ENCODE measurements around the gene FLNB. TPM values are rescaled to one million over a fixed set of nuclear protein-coding genes. Genes with fewer than 3 reads are reported as not detected.

Gene FLNB
- total RNA-seq, 1 donor from 2014 or later: 83.3 TPM

DNA sequence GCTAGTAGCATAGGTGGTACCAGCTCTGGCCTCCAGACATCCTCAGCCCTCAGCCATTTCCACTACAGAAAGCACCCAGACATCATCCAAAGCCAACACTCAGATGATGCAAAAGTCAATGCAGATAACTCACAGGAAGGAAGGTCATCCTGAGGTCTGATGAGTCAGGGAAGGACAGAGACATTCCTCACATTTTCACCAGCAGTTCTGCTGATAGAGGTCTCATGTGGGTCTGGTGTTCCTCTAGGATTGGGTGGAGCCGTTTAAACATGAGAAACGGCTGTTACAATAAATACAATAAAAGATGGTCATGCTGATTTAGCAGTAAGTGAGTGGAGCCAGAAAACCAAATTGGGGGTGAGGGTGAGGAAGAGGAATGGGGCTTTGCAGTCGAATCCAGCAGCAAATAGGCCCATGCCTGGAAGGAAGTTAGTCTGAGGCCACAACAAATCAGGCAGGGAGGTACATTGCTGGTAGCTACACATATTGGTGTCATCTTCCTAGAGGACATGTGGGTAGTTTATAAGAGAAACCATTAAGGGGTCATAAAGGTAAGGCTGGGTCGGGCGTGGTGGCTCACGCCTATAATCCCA lies 33.3 kb upstream of the FLNB start:
- intact Hi-C loops (cut with DNase I): no loop called here
- DNase-seq: no peak
- TF ChIP-seq, protein P1, sequence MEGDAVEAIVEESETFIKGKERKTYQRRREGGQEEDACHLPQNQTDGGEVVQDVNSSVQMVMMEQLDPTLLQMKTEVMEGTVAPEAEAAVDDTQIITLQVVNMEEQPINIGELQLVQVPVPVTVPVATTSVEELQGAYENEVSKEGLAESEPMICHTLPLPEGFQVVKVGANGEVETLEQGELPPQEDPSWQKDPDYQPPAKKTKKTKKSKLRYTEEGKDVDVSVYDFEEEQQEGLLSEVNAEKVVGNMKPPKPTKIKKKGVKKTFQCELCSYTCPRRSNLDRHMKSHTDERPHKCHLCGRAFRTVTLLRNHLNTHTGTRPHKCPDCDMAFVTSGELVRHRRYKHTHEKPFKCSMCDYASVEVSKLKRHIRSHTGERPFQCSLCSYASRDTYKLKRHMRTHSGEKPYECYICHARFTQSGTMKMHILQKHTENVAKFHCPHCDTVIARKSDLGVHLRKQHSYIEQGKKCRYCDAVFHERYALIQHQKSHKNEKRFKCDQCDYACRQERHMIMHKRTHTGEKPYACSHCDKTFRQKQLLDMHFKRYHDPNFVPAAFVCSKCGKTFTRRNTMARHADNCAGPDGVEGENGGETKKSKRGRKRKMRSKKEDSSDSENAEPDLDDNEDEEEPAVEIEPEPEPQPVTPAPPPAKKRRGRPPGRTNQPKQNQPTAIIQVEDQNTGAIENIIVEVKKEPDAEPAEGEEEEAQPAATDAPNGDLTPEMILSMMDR (IDR thresholded peaks at IDR 0.05): no peak
- H3K4me1 ChIP-seq: peaks cover 31% of the 10 kb centered on the region
- ATAC-seq: peak in 1 of 2 donors; percentile 36
- H3K36me3 ChIP-seq: no peaks in the 10 kb centered on the region
- H3K9me3 ChIP-seq: no peaks in the 10 kb centered on the region
- no peak overlapping the region for H3K27ac ChIP-seq
- H3K27me3 ChIP-seq (ENCODE audit: low read depth): no peaks in the 10 kb centered on the region
- H3K4me3 ChIP-seq: no peak overlapping the region

DNA sequence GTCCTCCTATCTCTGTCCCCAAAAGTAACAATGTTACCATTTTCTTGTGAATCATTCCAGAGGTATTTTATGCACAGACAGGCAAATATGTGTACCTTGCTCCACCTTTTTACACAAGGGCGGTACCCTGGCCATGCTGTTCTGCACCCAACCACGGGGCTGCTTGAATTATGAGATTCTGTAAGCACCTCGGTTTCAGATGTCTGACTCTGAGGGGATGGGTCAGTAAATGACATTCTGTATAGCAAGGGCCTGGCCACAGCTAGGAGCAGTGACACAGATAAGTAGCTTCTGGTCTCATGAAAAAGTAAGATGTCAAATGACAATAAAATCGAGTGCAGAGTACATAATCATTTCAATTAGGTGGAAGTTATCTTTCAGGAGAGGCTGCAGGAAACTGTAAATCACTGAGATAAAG lies 30.4 kb upstream of the FLNB start:
- Histone ChIP-seq H3K4me3 (no peak overlapping the region), H3K9me3 (no peaks in the 10 kb centered on the region), H3K4me1 (peaks cover 23% of the 10 kb centered on the region), H3K36me3 (no peaks in the 10 kb centered on the region), H3K27me3 (ENCODE audit: low read depth) (no peaks in the 10 kb centered on the region), H3K27ac (no peak overlapping the region)
- intact Hi-C loops (cut with DNase I): no loop called here
- TF ChIP-seq, protein P1 (IDR thresholded peaks at IDR 0.05): no peak
- DNase-seq (no peak), ATAC-seq (peak in 1 of 2 donors; percentile 32)

DNA sequence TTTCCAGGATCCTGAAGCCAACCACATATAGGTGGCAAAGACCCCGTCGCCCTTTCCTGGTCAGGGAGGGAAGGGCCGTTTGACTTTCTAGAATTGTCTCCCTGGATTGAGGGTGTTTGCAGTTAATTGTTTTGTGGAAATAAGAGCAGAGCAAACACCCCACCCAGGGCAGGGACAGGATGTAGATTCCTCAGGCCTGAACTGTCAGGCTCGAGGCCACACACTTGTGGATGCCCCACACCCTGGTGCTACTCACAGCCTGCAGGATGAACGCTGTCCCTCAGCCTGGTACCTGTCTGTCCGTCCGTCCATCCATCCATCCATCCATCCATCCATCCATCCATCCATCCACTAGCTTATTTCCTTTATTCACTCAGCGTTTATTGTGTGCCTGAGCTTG lies 29.9 kb upstream of the FLNB start:
- no peak for ATAC-seq
- TF ChIP-seq, protein P1 (IDR thresholded peaks at IDR 0.05): no peak
- no peaks in the 10 kb centered on the region for H3K9me3 ChIP-seq

DNA sequence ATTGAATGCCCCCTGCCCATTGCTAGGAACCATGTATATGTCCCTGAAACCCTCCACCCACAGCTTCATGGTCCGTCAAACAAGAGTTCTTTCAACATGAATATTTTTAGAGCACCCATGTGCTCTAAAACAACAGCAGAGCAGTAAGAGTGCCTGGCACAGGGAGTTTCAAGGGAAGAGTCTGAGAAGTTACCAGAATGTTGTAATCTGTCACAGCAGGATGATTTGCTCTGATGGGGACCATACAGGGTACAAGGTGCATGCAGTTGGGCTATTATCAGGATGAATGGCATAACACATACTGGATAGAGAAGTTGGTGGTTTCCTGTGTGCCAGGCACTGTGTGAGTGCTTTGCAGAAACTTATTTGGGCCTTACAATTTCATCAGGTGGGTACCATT lies 27.8 kb upstream of the FLNB start:
- H3K4me1 ChIP-seq: peaks cover 37% of the 10 kb centered on the region
- TF ChIP-seq, protein P1 (IDR thresholded peaks at IDR 0.05): no peak
- DNase-seq: no peak
- H3K27me3 ChIP-seq (ENCODE audit: low read depth): no peaks in the 10 kb centered on the region
- no peak overlapping the region for H3K27ac ChIP-seq
- no peaks in the 10 kb centered on the region for H3K36me3 ChIP-seq
- no peaks in the 10 kb centered on the region for H3K9me3 ChIP-seq
- H3K4me3 ChIP-seq: no peak overlapping the region
- ATAC-seq: no peak
- intact Hi-C loops (cut with DNase I): no loop called here

More for the DNA sequence above, 29.9 kb upstream of the FLNB start:
- H3K4me3 ChIP-seq: no peak overlapping the region
- H3K4me1 ChIP-seq: peaks cover 27% of the 10 kb centered on the region
- H3K27me3 ChIP-seq (ENCODE audit: low read depth): no peaks in the 10 kb centered on the region
- no peak overlapping the region for H3K27ac ChIP-seq
- no peaks in the 10 kb centered on the region for H3K36me3 ChIP-seq
- intact Hi-C loops (cut with DNase I): no loop called here
- no peak for DNase-seq

DNA sequence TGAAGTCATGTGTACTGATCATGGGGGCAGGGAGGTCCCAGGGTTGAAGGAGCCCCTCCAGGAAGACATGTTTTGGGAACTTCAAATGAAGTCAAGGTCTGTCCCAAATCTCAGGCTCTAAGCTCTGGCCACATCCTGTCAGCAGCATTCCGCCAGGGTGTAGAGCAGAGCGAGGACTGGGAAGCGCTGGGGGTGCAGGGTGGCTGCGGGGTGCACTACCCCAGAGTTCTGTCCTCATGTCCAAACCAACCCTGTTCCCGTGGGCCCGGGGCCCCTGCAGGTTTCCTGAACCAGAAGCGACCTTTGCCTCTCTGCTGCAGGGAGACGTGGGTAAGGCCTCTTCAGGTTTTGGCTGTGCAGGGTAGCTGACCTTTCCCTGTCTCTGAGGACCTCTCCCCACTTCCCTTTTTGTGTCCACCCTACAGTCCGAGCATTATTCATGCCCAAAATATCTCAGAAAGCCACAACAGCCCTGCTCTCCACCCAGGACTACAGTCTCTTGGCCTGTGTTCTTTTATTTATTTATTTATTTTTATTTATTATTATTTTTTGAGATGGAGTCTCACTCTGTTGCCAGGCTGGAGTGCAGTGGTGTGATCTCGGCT lies 26.6 kb upstream of the FLNB start:
- no peak overlapping the region for H3K4me3 ChIP-seq
- intact Hi-C loops (cut with DNase I): no loop called here
- H3K27me3 ChIP-seq (ENCODE audit: low read depth): no peaks in the 10 kb centered on the region
- H3K4me1 ChIP-seq: peaks cover 37% of the 10 kb centered on the region
- TF ChIP-seq, protein P1 (IDR thresholded peaks at IDR 0.05): no peak
- H3K27ac ChIP-seq: no peak overlapping the region
- no peaks in the 10 kb centered on the region for H3K36me3 ChIP-seq
- H3K9me3 ChIP-seq: no peaks in the 10 kb centered on the region
- ATAC-seq (no peak), DNase-seq (no peak)

Data from lower lobe of right lung (tissue), 2 donors.